Stomach (tissue), 4 donors: ENCODE results near the gene CFAP54.

Source experiments
- CTCF ChIP-seq, 7 experiments: fragments of 450-650 bp in 4 of 7; fragments of 200-600 bp in 3 of 7; sonication (generic) in 3 of 7; IDR thresholded peaks; one replicate each; pipeline ENCODE4 v1.5.1; 2016 to 2019; ENCODE audit warnings: antibody characterized with exemption in 7 of 7, control low read depth in 2 of 7, mild to moderate bottlenecking in 1 of 7
- EP300 ChIP-seq: sonication (generic); formaldehyde crosslinking; IDR thresholded peaks from one replicate; pipeline ENCODE4 v1.6.1; 2017; ENCODE audit warnings: antibody characterized with exemption
- POLR2A ChIP-seq, 4 donors: fragments of 450-650 bp; IDR thresholded peaks; one replicate each; pipeline ENCODE4 v1.6.1; 2016; ENCODE audit warnings: antibody characterized with exemption in 4 of 4, control low read depth in 2 of 4, mild to moderate bottlenecking in 1 of 4, moderate library complexity in 1 of 4
- POLR2AphosphoS5 ChIP-seq, 3 donors: sonication (generic); formaldehyde crosslinking; IDR thresholded peaks; one replicate each; pipeline ENCODE4 v1.6.1; 2016; ENCODE audit warnings: antibody characterized with exemption in 3 of 3

- TF ChIP-seq CTCF (IDR thresholded peaks at IDR 0.05): no peak
- no peak for TF ChIP-seq POLR2A (IDR thresholded peaks at IDR 0.05)
- no peak for TF ChIP-seq POLR2AphosphoS5 (IDR thresholded peaks at IDR 0.05)
- no peak for TF ChIP-seq EP300
Measured at GRCh38 chr12:96465896-96466295, 23.5 kb upstream of the CFAP54 start.
